GM12873 (cell line): Measurements from ENCODE around the gene TBC1D9B.

Experiments
- CTCF ChIP-seq: IDR thresholded peaks from 2 replicates; pipeline ENCODE4 v1.5.1; 2012; ENCODE audit warnings: low read depth, mild to moderate bottlenecking, moderate library complexity, low read length, control low read depth; ENCODE audit not compliant: insufficient read depth; ENCODE audit errors: missing control alignments

Gene TBC1D9B

DNA sequence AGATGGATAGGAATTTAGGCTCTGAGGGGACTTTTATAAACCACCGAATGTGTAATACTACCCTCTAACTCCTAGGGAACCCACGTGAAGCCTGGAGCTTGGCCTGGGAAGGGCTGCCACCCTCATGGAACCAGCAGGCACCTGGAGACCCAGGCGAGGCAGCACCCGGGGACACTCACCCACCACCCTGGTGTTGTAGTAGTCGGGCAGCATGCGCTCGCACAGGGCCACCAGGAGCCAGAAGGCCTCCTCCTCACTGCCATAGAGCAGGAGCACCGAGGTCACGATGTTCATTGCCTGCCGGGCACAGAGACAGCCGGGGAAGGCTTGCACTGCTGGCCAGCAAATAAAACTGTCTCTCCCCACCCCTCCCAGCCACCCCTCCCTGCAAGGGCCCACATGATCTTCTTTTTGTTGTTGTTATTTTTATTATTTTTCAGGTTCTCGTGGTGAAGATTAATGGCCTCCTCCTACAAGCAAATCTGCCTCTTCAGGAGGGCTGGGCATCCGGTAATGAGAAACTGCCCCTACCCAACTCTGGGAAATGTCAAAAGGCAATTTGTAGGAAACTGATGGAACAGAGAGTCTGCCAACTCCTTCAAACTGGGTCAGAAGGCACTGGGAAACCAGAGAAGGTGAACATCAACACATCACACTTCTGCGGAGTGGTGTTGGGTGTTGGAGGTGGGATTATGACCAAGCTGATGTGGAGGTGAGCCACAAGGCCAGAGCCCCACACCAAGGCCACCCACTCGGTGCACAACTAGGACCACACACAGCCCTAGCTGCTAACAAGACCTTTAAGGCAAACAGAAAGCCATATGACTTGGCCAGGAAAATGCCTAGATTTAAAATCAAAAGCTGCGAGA lies 31.7 kb downstream of the TBC1D9B start:
- no peak for TF ChIP-seq CTCF

- no peak for TF ChIP-seq CTCF
These were observed 33.0 kb downstream of the TBC1D9B start for GRCh38 chr5:179874536-179875292.

GRCh38 chr5:179874136-179874535 lies 33.6 kb downstream of the TBC1D9B start:
- no peak for TF ChIP-seq CTCF

DNA sequence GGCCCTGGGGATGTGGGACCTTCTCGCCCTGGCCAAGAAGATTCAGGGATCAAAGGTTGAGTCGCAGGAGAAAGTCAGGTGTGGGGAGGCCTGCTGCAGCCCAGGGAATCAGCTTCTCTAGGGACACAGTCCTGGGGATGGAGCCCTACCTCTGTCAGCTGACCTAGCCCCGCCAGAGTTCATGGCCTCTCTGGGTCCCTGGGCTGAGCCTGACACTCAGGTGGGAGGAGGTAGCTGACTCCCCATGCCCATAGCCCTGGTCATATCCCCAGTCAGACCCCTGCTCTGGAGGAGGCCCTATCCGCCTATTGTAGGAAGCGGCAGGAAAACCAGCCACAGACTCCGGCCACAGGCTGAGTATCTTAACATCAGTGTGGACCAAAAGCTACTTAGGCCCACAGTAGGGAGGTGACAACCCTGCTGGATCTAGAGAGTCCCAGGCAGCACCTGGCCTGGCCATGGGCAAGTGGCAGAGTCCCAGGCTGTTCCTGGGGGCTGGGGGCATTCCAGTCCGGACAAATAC lies 34.0 kb downstream of the TBC1D9B start:
- no peak for TF ChIP-seq CTCF

GRCh38 chr5:179872828-179873575 lies 34.7 kb downstream of the TBC1D9B start:
- no peak for TF ChIP-seq CTCF

DNA sequence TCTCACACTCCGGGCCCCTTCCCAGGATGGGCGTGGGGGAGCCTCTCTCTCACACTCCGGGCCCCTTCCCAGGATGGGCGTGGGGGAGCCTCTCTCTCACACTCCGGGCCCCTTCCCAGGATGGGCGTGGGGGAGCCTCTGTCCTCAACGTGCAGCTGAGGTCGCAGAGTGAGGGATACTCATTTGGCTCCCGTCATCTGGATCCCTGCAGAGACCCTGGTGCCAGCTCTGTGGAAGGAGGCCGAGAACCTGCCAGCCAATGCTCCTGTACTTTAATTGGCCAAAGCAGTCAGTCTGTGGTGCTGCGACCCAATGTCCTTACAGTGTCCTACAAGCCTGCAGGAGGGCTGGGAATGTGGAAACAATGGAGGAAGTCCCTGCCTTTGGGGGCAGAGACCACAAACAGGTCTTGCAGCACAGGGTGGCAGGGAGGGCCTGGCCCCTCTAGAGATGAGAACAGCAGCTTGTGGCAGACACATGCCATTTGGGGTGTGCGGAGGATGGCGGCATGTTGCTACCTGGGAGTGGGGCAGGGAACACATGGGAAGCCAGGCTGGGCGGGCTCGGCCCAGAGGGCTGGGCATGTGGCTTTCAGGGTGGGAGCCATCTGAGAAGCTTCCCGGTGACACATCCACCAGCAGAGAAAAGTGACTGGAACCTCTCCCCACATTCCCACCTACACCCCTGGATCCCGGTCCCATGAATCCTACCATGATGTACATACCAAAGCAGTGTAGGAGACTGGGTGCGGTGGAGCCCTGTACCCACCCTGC lies 35.5 kb downstream of the TBC1D9B start:
- no peak for TF ChIP-seq CTCF
